ENCODE measurements around the gene SWI5.
A peak's percentile ranks its signal among the peaks of the same experiment; 100 is the strongest.
"Not testable (repeated sequence)": the region's sequence is repeated elsewhere in the genome, so short reads cannot be mapped to it uniquely, and the experiment has no call there.

SWI5 gene

DNA sequence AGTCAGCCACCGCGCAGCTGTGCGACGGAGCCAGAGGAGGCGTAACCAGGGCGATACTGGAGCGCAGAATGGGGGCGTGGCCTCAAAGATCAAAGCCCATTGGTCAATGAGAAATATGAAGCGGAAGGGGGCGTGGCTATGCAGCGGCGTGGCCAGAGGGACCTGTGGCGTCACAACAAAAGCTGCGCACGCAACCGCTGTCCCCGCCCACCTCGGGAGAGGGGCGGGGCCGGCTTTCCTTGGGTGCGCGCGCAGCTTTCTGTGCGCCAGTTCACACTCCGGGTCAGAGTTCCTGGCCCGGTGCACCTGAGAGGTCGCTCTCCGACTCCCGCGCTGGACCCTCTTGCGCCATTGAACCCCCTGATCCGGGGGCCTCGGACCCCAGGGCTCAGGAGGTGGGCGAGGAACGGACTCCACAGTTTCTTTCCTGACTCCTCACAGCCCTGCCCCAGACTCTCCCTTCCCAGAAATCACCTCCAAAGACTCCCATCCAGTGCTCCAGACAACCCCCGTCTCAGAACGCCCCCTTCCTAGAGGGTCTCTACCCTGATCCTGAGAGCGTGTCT is at the start of gene SWI5:
TSS of gene SWI5 (plus strand) at position 269 of the 566 bp plus-strand sequence.
- DNase-seq (ENCODE audit: low read depth, low spot score) = peak; percentile 99

DNA sequence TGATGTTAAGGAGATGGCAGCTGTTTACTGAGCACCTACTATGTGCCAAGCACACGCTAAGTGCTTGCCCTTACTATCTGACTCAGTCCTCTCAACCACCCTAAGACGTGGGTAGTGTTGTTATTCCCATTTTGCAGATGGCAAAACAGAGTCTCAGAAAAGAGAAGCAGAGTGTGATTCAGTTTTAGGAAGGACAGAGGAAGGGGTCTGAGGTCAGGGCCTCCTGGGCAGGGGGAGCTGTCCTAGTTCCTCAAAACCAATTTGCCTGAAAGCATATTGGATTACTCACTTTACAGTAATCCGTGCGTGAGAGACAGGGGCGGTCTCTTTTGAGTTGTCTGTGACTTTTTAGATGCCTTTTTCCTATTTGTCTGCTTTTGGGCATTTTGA is 49.7 kb upstream of the SWI5 start:
- DNase-seq (ENCODE audit: low read depth, low spot score) = no peak

GRCh38 chr9:128230897-128231296 is 45.2 kb upstream of the SWI5 start:
- DNase-seq (ENCODE audit: low read depth, low spot score) = not testable (repeated sequence)

- DNase-seq (ENCODE audit: low read depth, low spot score) = no peak
Measured at GRCh38 chr9:128231638-128232527, 44.2 kb upstream of the SWI5 start.

DNA sequence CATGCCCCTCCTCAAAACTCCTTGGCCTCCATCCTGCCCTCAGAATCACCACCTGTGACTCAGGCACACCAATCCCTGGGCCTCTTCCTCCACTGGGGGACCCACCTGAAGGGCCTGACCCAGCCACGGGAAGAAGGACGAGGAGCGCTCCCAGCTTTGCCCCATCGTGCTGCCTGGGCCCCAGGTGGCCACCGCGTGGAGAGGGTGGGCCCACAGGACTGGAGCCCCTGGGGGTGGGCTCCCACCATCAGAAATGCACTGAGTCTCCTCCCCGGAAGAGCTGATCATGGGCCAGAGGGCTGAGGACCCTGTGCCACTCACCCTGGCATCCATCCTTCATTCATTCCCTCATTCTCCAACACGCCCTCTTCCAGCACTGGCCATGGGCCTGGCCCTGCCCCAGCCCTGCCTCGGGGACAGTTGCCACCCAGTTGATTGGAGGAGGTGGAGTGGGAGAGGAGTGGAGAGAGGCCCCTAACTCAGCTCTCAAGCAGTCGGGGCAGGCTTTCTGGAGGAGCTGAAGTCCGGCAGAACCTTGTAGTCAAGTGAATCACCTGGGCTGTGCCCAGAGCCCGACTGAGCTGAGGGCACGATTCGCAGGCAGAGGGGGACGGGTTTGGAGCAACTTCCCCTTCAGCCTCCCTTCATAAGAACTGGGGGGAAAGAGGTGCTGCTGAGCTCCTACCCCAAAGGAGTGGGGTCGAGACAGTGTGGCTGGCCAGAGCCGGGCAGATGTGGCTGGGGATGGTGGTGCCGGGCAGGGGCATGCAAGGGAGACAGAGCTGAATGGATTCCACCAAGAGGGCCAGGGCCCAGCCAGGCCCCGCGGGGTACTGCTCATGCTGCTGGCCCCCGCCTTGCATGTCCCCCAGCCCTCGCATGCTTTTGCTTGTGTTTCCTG is 43.3 kb upstream of the SWI5 start:
- DNase-seq (ENCODE audit: low read depth, low spot score) = no peak

GRCh38 chr9:128233817-128234406 is 42.2 kb upstream of the SWI5 start:
- no peak for DNase-seq (ENCODE audit: low read depth, low spot score)

DNA sequence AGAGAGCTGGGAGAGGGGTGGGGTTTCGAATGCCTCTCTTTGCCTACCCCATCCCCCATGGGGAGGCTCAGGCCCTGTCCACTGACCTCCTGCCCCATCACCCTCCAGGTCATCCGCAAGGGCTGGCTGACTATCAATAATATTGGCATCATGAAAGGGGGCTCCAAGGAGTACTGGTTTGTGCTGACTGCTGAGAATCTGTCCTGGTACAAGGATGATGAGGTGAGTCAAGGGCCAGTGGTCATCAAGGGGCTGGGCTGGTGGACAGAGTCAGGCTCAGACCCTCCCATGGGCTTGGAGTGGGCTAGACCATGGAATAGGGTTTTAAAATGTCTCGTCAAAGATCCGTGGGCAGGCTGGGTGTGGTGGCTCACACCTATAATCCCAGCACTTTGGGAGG is 34.0 kb upstream of the SWI5 start:
- DNase-seq (ENCODE audit: low read depth, low spot score) = no peak

GRCh38 chr9:128242828-128243214 is 33.3 kb upstream of the SWI5 start:
- DNase-seq (ENCODE audit: low read depth, low spot score) = no peak

GRCh38 chr9:128243215-128244018 is 32.7 kb upstream of the SWI5 start:
- DNase-seq (ENCODE audit: low read depth, low spot score) = no peak

DNA sequence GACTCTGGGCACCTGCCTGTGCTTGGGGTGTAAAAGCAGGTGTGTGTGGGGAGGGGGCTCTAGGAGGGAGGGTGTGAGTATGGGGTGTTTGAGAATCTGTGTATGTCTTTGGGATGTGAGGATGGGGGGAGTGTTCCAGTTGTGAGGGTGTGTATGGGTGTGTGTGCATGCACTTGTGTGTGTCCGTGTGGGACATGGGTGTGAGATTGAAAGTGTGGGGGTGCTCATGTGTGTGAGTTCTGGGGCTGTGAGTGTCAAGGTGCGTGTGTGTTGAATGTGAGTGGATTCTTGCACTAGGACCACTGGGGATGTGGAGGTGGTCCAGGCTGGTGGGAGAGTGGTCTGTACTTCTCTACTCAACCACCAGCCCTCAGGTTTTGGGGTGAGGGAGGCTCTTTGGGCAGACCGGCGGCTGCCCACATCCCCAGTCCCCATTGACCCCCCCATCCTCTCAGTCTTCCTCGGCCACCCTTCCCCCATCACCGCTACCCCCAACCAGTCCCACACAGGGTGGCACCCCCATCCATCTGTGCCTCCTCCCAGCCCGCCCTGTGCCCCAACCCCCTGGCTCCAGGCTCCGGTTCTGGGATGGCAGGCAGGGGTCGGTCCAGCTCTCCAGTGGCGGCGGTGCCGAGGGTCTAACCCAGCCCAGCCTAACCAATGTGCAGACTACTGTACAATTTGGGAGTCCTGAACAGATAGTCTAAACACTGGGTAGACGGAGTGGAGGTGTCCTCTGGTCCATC is 31.8 kb upstream of the SWI5 start:
- DNase-seq (ENCODE audit: low read depth, low spot score) = no peak

GRCh38 chr9:128244837-128245231 is 31.2 kb upstream of the SWI5 start:
- DNase-seq (ENCODE audit: low read depth, low spot score) = no peak

GRCh38 chr9:128245421-128246151 is 30.5 kb upstream of the SWI5 start:
- no peak for DNase-seq (ENCODE audit: low read depth, low spot score)

GRCh38 chr9:128246471-128246870 is 29.6 kb upstream of the SWI5 start:
- no peak for DNase-seq (ENCODE audit: low read depth, low spot score)

DNA sequence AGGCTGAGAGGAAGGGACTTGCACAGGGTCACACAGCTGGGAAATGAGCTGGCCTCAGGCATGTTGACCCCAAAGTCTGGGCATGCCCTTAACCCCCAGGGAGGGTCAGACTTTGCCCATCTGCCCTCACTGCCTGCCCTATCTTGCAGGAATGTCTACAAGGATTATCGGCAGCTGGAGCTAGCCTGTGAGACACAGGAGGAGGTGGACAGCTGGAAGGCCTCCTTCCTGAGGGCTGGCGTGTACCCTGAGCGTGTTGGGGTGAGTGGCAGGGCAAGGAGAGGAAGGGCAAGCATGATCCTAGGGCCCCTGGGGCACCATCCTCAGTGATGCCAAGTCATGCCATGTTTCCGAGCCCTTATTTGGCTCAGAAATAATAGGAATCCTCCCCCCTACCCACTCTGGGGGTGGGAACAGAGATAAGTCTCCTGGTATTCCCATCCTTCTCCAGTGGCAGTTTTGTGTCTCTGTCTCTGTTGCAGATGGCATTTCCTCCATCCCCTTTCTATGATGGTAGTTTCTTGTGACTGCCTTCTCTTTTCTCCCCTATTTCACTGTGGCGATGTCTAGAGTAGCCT is 28.8 kb upstream of the SWI5 start:
- no peak for DNase-seq (ENCODE audit: low read depth, low spot score)

GRCh38 chr9:128249558-128249907 is 26.5 kb upstream of the SWI5 start:
- DNase-seq (ENCODE audit: low read depth, low spot score) = no peak

- DNase-seq (ENCODE audit: low read depth, low spot score) = peak; percentile 95
Measured at GRCh38 chr9:128249908-128250838, 25.9 kb upstream of the SWI5 start.

- no peak for DNase-seq (ENCODE audit: low read depth, low spot score)
Measured at GRCh38 chr9:128250839-128251731, 25.0 kb upstream of the SWI5 start.

Measured in activated naive CD8-positive, alpha-beta T cell treated with anti-CD3 and anti-CD28 coated beads, Interleukin-2, amount 50 U/mL, for 16 hours (primary cell).